HS-5 (cell line): ENCODE results near the gene SETD3.

Experiments used
- DNase-seq: peaks from one replicate; pipeline ENCODE4 v3.0.0-alpha.2; 2012; ENCODE audit warnings: low read depth

The SETD3 gene

GRCh38 chr14:99479906-99480869, at the start of gene SETD3:
Gene SETD3, minus strand, starts transcription at chr14:99480859. Its CDS starts 15,054 bp downstream, at chr14:99465805.
- DNase-seq, result no peak

DNA sequence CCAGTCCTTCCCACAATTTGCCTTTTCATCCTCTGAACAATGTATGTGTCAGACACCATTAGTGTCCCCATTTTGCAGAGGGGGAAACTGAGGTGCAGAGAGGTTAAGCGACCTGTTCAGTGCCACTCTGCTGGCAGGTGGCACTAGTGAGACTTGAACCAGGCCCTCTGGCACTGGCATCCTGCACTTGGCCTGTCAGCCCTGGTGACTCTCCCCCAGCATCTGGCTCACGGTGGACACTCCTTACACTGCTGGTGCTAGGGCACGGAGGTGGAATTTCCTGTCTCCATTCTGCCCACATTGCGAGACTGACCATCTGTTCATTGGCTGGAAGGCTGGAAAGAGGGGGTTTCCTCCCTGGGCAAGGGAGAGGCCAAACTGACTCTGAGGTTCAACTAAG, 49.2 kb upstream of the SETD3 start:
- DNase-seq, result peak; percentile 13

- DNase-seq, result no peak
These were observed 46.9 kb upstream of the SETD3 start for GRCh38 chr14:99527427-99528076.

DNA sequence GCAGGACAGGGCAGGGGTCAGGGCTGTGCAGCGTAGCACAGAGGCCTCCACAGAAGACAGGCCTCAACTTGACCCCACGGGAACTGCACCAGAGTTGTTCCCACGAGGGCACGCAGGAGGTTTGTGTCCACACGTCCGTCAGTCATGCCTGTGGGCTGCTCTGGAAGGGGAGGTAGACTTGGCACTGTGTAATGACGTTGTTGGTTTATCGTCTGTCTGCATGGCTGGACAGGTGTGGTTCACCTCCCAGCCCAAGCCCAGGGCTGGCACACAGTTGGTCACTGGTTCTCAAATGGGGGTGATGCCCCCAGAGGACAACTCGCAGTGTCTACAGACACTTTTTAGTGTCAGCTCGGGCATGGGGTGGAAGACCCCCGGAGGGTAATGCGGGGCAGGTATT, 46.4 kb upstream of the SETD3 start:
- no peak for DNase-seq

DNA sequence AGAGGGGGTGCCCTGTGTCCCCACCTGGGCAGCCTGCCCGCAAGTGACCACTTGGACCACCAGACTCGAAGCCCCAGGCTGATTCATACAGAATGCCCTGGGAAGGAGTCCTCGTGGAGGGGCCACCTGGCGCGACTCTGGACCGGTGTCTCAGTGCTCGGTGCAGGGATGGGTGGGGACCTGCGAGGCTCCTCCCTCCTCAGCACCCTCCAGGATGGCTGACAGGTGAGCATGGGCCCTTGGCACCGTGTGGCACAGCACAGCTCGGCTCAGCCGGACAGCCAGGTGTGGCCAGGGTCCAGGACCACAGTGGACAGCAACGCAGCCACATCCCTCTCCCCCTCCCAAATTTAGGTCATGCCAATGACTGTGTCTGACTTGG, 45.0 kb upstream of the SETD3 start:
- DNase-seq, result no peak

DNA sequence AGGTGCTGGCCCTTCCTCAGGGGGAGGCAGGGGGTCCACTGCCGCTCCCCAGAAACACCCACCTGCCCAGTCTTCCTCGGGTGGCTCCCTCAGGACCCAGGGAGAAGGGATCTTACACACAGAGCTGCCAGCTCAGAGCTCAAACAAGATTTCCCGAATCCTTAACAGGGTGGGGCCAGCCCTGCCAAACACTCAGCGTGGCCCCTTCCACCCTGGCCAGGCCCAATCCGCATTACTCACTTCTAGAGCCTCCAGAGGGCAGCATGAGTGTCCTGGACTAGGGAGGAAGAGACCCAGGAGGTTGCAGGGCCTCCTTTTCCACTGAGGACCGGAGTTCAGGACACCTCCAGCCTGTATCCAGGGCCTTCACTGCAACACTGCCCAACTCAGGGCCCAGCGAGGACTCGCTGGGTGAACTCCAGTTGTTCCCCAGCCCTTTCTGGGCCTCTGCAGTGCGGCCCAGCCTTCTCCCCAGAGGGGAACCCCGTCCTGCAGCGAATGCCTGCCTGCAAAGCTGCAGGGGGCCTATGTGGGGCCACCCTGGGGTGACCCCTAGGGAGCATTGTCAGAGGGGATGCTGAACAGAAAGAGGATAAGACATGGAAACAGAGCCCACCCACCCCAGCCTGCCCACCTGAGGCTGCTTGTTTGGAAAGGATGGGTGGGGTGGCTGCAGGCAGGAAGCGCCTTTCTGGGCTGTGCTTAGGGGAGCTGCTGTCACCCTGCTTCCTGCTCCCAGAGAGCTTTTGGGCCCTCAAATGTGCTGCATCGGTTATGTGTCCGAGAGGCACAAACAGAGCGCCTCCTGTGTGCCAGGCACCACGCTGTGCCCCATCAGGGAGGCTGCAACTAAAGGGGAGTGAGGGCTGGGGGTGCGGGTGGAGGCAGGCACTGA, 44.4 kb upstream of the SETD3 start:
- DNase-seq, result no peak

GRCh38 chr14:99524091-99524661, 43.5 kb upstream of the SETD3 start:
- no peak for DNase-seq

DNA sequence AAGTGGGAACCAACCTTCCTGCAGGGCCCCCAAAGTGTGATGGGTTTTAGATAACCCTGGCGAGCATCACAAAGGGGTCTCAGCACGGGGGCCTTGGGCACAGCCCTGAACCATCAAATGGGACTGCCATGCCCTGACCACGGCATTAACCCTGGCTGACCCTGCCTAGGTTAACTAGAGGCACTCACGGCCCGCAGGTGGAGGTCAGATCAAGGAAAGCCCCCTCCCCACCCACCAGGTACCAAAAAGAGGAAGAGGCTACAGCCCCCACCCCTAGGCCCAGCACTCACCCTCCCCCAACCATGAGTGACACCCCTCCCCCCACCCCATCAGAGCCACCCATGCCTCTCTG, 43.0 kb upstream of the SETD3 start:
- no peak for DNase-seq

- DNase-seq, result no peak
These were observed 42.5 kb upstream of the SETD3 start for GRCh38 chr14:99522934-99523703.

DNA sequence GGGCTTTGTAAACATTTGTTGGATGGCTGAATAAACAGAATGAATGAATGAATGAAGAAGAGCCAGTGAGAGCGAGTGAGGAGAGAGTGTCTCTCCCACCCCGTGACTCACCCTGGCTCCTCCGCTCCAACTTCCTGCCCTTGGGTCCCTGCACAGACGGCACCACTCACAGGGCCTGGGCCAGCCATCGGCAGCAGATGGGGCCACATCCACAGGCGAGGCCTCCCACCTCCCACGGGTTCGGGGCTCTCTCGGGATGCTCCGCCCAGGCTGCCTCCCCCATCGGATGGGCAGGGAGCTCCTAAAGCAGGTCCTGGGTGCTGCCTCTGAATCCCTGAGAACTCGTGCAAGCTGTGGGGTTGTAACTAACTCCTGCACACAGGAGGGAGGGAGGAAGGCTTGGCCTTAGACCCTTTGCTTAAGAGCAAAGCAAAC, 41.8 kb upstream of the SETD3 start:
- DNase-seq, result no peak

GRCh38 chr14:99522025-99522401, 41.4 kb upstream of the SETD3 start:
- DNase-seq, result no peak

- no peak for DNase-seq
These were observed 40.7 kb upstream of the SETD3 start for GRCh38 chr14:99521176-99522024.

DNA sequence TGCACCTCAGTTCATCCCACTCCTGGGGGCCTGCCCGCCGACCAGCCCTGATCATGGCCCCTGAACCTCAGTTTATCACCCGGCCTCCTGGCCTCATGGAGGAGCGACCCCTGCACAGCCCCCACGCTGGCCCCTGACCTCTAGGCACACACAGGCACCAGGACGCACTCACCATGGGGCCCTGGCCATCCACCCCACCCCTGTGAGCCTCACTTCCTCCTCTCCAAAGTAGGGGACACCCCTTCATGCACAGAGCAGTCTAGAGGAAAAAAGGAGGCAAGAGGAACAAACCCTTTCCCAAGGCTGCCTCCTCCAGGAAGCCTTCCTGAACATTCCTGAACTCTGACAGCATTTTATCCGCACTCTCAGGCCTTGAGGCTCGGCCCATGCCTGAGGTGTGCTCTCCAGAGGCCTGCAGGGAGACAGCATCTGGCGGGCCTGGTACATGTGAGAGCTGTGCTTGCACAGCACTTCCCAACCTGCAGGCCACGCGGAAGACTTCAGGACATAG, 40.0 kb upstream of the SETD3 start:
- DNase-seq, result no peak

DNA sequence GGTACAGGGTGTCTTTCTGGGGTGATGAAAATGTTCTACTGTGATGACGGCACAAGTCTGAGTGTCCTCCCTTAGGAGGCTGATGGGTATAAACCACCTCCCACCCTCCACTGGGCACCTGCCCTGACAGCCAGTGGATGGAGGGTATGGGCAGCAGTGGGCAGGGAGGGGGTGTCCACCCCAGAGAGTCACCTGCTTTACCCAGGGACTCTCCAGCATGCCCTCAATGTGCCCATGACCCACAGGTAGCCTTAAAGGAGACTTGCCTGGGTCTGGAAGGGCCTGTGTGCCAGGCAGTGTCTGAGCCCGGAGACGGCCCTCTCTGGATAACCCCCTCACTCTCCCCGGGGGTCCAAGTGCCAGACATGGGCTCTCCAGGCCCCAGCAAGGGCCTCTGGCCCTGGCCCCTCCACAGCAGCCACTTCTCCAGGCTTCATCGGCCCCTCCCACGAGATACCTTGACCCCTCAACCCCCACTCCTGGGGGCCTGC, 39.3 kb upstream of the SETD3 start:
- DNase-seq, result no peak

GRCh38 chr14:99519347-99519881, 38.8 kb upstream of the SETD3 start:
- DNase-seq, result no peak

- no peak for DNase-seq
These were observed 38.0 kb upstream of the SETD3 start for GRCh38 chr14:99518441-99519346.

- DNase-seq, result no peak
These were observed 37.2 kb upstream of the SETD3 start for GRCh38 chr14:99517643-99518381.
